Peyer's patch (tissue), 4 donors: ENCODE results near the gene ZNF143. TPM values are rescaled to one million over a fixed set of nuclear protein-coding genes. Genes with fewer than 3 reads are reported as not detected.

ENCODE experiments used
- DNase-seq, 3 donors: peaks; one replicate each; pipeline ENCODE4 v3.0.0-alpha.2; 2017 to 2019
- H3K27ac ChIP-seq, 4 donors: fragments of 200-600 bp; sonication (generic); one replicate each; pipeline ENCODE4 v1.5.1; 2016 to 2019
- H3K27me3 ChIP-seq, 2 donors: fragments of 200-600 bp; sonication (generic); one replicate each; pipeline ENCODE4 v1.5.1; 2019
- H3K36me3 ChIP-seq, 3 donors: fragments of 200-600 bp; sonication (generic); one replicate each; pipeline ENCODE4 v1.5.1; 2016 to 2019
- H3K4me1 ChIP-seq, 4 donors: fragments of 200-600 bp; sonication (generic); one replicate each; pipeline ENCODE4 v1.5.1; 2016 to 2019
- H3K4me3 ChIP-seq, 4 donors: fragments of 200-600 bp; sonication (generic); 1 replicate in 3 of 4; 2 replicates in 1 of 4; pipeline ENCODE4 v1.5.1; 2016 to 2019; ENCODE audit warnings: mild to moderate bottlenecking in 1 of 4
- H3K9me3 ChIP-seq, 4 donors: fragments of 200-600 bp; sonication (generic); one replicate each; pipeline ENCODE4 v1.5.1; 2016 to 2019; ENCODE audit warnings: mild to moderate bottlenecking in 1 of 4
- CTCF ChIP-seq, 6 experiments: fragments of 450-650 bp in 4 of 6; fragments of 200-600 bp in 2 of 6; sonication (generic) in 1 of 6; IDR thresholded peaks; one replicate each; pipeline ENCODE4 v1.5.1; 2017 to 2019; ENCODE audit warnings: antibody characterized with exemption in 6 of 6, mild to moderate bottlenecking in 3 of 6, moderate library complexity in 1 of 6
- POLR2A ChIP-seq, 2 donors: fragments of 450-650 bp; IDR thresholded peaks; one replicate each; pipeline ENCODE4 v1.5.1; 2017; ENCODE audit warnings: antibody characterized with exemption in 2 of 2, mild to moderate bottlenecking in 2 of 2, moderate library complexity in 2 of 2
- total RNA-seq, 4 donors: library from RNA; depleted of rRNA; stranded (reverse); fragments of >200 nt; gene quantifications; one replicate each; pipeline ENCODE4 v1.1.0, GENCODE V29; 2016

Gene ZNF143
- total RNA-seq, 4 donors from 2014 or later: 8.5 to 56.1 (median 35.7) TPM

GRCh38 chr11:9516113-9516512 is 55.3 kb downstream of the ZNF143 start:
- H3K27me3 ChIP-seq: no peaks in the 10 kb centered on the region
- H3K9me3 ChIP-seq: no peaks in the 10 kb centered on the region
- DNase-seq: peak in 2 of 3 donors; percentile 59 to 71
- no peaks in the 10 kb centered on the region for H3K4me1 ChIP-seq
- H3K36me3 ChIP-seq: peaks cover 4 to 51% (median 6%) of the 10 kb centered on the region in 3 donors
- TF ChIP-seq CTCF (IDR thresholded peaks at IDR 0.05): no peak
- TF ChIP-seq POLR2A (IDR thresholded peaks at IDR 0.05): no peak
- H3K4me3 ChIP-seq: no peak overlapping the region
- no peak overlapping the region for H3K27ac ChIP-seq

GRCh38 chr11:9518835-9519410 is 58.1 kb downstream of the ZNF143 start:
- H3K36me3 ChIP-seq: peaks cover 4 to 33% (median 6%) of the 10 kb centered on the region in 3 donors

GRCh38 chr11:9524001-9524400 is 63.2 kb downstream of the ZNF143 start:
- no peak for DNase-seq
- Histone ChIP-seq H3K4me3 (no peak overlapping the region), H3K4me1 (peaks cover 0 to 22% (median 0%) of the 10 kb centered on the region in 4 donors), H3K27ac (no peak overlapping the region), H3K9me3 (no peaks in the 10 kb centered on the region), H3K36me3 (peaks cover 0 to 5% (median 0%) of the 10 kb centered on the region in 3 donors), H3K27me3 (no peaks in the 10 kb centered on the region)
- TF ChIP-seq POLR2A (IDR thresholded peaks at IDR 0.05): no peak
- TF ChIP-seq CTCF (IDR thresholded peaks at IDR 0.05): no peak

More at GRCh38 chr11:9518835-9519410, 58.1 kb downstream of the ZNF143 start:
- TF ChIP-seq POLR2A (IDR thresholded peaks at IDR 0.05): no peak
- no peak for TF ChIP-seq CTCF (IDR thresholded peaks at IDR 0.05)
- no peaks in the 10 kb centered on the region for H3K4me1 ChIP-seq
- no peak for DNase-seq
- no peak overlapping the region for H3K4me3 ChIP-seq
- H3K27ac ChIP-seq: no peak overlapping the region
- no peaks in the 10 kb centered on the region for H3K9me3 ChIP-seq
- H3K27me3 ChIP-seq: no peaks in the 10 kb centered on the region

GRCh38 chr11:9525116-9525515 is 64.3 kb downstream of the ZNF143 start:
- Histone ChIP-seq H3K36me3 (peaks cover 0 to 5% (median 0%) of the 10 kb centered on the region in 3 donors), H3K27ac (no peak overlapping the region), H3K27me3 (no peaks in the 10 kb centered on the region), H3K9me3 (no peaks in the 10 kb centered on the region), H3K4me3 (no peak overlapping the region), H3K4me1 (peaks cover 0 to 29% (median 0%) of the 10 kb centered on the region in 4 donors)
- no peak for DNase-seq
- TF ChIP-seq CTCF (IDR thresholded peaks at IDR 0.05) (no peak), POLR2A (IDR thresholded peaks at IDR 0.05) (no peak)

- Histone ChIP-seq H3K4me3 (no peak overlapping the region), H3K27me3 (no peaks in the 10 kb centered on the region), H3K27ac (peak overlapping the region in 2 of 4 donors; percentile 22 to 24), H3K4me1 (peaks cover 0 to 29% (median 0%) of the 10 kb centered on the region in 4 donors), H3K36me3 (peaks cover 0 to 5% (median 0%) of the 10 kb centered on the region in 3 donors), H3K9me3 (no peaks in the 10 kb centered on the region)
- TF ChIP-seq CTCF (IDR thresholded peaks at IDR 0.05) (no peak), POLR2A (IDR thresholded peaks at IDR 0.05) (no peak)
- DNase-seq: no peak
These were observed 66.8 kb downstream of the ZNF143 start for GRCh38 chr11:9527481-9528135.
